HG02885 (cell line): ENCODE results near the gene COL21A1.

ENCODE experiments used
- ATAC-seq: cut with Tn5 transposase; IDR thresholded peaks from one replicate; pipeline ENCODE4 v1.9.1; 2021; ENCODE audit warnings: mild to moderate bottlenecking; ENCODE audit not compliant: unreplicated experiment, poor library complexity

Gene COL21A1

DNA sequence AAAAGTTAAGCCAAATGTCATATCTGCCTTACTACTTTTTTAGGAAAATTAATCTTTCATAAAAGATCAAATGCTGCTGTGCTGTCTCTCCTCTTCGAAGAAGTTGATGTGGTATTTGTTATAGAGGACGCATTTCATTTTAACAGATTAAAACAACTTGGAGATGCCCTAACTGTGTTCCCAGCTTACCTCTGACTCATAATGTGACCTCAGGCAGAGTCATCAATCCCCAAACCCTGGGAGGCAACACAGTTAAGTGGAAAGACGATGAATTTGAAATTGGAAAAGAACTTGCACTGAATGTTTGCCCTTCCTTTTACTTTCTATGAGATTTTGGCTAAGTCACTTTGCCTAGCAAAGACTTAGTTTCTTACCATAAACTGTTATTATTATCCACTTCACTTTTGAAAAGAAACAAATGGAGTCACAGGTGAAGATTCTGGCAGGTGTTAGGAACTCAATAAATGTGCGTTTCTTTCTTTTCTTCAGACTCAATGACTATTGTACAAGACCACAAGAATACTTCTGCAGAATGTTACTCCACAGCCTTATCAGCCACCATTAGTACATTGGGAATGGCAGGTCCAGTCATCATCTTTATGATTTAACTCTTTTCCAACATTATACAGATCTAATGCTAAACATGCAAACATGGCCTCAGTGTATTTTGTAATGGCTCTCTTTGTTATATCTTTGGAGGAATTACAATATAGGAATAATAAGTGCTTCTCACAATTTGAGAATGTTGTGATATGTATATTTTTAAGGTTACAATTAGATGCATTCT lies 102.6 kb downstream of the COL21A1 start:
- no peak for ATAC-seq

- no peak for ATAC-seq
Observed at GRCh38 chr6:56143796-56144195, 103.6 kb downstream of the COL21A1 start.

DNA sequence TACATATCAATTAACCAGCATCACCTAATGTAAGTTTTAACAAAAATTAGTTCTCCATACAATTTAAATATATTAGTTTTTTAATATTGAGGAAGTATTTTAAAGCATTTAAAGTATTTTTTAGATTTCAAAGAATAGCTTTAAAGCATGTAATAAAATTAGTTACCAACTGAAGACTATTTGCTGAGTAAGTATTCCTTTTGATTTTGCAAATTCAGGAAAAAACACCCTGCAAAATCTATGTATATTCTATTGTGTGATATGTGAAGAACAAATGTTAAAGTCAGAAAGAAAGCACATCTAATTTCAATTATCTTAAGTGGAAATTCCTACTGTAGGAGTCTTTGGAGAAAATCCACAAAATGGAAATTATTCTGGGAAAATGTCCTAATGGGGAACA lies 107.3 kb downstream of the COL21A1 start:
- ATAC-seq = no peak

GRCh38 chr6:56115715-56116114 lies 131.7 kb downstream of the COL21A1 start:
- no peak for ATAC-seq

DNA sequence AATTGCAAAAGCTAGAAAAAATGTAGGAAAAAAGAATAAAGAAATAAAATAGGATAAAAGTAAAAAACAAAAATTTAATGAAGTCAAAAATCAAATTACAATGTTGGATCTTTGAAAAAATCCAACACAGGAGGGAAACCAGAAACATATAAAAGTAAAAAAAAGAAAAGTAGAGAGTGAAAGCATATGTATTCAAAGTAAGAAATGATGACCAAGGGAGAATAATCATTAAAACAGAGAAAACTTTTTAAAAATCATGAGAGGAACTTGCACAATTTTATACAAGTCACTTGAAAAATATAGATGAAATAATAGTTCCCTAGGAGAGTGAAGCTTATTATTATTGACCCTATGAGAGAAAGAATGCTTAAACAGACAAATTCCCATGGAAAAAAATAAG lies 138.2 kb downstream of the COL21A1 start:
- no peak for ATAC-seq

DNA sequence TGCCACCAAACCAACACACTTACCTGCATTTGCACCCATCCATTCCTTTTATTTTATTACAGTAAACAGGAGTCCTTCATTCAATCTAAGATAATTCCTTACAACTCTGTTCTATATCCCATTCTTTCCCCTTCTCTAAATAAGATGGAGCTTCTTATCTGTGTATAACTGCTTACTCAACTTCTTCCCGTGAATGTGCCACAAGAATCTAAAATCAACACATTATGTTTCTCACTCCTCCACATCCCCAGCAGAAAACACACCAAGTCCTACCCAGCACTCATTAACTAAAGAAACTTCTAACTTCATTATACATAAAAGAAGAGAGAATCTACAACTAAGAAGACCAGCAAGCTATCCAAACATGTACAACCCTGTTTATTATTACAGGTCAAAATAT lies 141.1 kb downstream of the COL21A1 start:
- ATAC-seq = no peak

DNA sequence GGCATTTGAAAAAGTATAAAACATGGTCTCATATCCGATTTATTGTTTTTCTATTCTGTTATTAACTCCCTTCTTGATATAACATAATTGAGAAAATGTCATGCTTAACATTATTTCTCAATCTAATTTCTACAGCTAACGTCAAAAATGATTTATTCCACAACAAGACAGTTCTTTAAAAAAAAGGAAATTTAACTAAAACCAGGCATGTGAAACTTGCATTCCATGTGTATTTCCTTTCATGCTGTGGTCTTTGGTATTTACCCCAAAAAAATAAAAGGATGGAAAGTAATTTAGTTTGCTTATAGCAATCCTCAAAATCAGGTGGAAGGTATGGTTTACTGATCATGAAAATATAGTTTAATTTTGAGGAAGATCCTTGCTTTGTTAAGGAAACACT lies 142.8 kb downstream of the COL21A1 start:
- ATAC-seq = no peak

GRCh38 chr6:56102216-56102615 lies 145.2 kb downstream of the COL21A1 start:
- no peak for ATAC-seq

GRCh38 chr6:56101141-56101553 lies 146.2 kb downstream of the COL21A1 start:
- no peak for ATAC-seq

- no peak for ATAC-seq
Observed at GRCh38 chr6:56096946-56097621, 150.3 kb downstream of the COL21A1 start.

DNA sequence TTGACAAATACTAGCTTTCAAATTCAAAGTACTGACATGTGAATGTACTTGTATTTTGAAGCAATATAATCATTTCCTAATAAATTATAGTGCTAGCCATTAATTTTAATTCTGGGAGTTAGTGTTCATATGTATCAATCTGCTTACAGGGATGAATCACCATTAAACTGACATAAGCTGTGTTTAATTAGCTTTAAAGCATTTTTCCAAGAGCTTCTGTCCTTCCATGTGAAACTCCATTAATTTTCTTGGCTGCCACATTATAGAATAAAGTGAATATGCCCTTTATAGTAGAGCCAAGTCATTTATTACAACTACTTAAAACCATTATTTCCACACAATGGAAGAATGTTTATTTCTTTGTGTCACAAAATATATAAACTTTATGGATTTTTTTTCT lies 150.8 kb downstream of the COL21A1 start:
- no peak for ATAC-seq

- ATAC-seq = no peak
Observed at GRCh38 chr6:56093776-56094175, 153.6 kb downstream of the COL21A1 start.

DNA sequence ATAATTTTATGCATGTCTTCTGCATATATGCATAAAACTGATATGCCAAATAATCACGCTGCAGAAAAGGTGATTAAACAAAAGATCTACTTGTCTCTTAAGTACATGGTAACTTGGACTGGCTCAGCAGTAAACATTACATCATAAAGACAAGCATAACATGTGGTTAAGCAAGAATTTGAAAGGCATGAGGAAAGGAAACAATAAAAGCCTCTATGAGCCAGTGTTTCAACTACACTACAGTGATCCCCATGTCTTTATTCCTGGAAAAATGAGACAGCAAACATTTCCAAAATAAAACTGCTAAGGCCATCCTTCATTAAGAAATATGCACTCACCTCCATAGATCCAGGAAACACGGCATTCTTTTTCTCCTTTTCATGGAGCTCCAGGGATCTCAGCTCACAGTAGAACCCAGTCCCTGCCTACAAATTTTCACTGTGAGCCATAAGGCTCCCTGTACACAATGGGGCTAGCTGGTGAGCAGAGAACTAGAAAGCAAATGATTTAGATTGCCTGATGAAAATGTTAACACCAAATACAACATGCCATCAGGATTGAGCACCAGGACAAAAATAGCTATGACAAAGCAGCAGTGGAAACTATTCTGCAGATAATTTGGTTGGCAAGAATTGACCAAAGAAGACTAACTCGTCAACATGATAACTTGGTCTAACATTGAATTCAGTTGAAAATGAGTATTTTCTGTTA lies 156.1 kb downstream of the COL21A1 start:
- no peak for ATAC-seq

DNA sequence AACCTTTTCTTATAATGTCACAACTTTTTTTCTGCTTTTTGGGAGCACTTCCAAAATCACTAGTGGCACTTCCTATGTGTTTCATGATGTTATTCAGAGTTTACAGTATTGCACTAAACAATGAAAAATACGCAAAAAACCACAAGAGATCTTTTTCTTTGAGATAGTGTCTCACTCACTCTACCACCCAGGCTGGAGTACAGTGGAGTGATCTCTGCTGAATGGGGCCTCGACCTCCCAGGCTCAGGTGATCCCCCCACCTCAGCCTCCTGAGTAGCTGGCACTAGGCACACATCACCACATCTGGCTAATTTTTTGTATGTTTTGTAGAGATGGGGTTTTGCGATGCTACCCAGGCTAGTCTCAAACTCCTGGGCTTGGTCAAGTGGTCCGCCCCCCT lies 158.7 kb downstream of the COL21A1 start:
- no peak for ATAC-seq

DNA sequence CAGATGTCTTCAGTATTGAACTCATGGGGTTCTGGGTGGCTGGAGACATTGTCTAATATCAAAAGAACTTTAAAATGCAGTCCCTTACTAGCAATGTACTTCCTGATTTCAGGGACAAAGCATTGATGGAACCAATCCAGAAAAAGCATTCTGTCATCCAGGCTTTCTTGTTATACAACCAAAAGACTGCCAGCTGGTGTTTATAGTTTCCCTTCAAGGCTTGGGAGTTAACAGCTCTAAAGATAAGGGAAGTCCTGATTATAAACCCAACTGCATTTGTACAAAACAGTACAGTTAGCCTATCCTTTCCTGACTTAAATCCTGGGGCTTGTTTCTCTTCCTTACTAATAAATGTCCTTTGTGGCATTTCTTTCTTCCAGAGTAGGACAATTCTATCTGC lies 160.0 kb downstream of the COL21A1 start:
- ATAC-seq = no peak

GRCh38 chr6:56079751-56080540 lies 167.4 kb downstream of the COL21A1 start:
- ATAC-seq = no peak

DNA sequence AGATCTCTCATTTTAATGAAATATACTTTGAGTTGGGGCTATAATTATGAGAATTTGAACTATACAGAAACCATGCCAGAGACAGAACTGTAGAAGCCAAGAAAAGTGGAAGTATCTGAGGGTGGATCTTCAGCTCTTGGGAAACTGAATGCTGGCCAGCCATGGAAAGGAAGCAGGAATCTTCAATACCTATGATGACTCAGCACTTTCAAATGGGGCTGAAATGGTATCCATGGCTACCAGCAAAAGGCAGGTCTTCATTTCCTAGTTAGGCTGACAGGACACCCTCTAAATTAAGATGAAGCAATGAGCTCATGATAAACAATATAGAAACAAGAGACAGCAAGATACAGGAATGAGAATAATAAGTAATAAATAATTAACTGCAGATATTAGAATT lies 171.3 kb downstream of the COL21A1 start:
- ATAC-seq = no peak

- ATAC-seq = no peak
Observed at GRCh38 chr6:56073761-56074160, 173.6 kb downstream of the COL21A1 start.

- ATAC-seq = no peak
Observed at GRCh38 chr6:56073315-56073714, 174.1 kb downstream of the COL21A1 start.

DNA sequence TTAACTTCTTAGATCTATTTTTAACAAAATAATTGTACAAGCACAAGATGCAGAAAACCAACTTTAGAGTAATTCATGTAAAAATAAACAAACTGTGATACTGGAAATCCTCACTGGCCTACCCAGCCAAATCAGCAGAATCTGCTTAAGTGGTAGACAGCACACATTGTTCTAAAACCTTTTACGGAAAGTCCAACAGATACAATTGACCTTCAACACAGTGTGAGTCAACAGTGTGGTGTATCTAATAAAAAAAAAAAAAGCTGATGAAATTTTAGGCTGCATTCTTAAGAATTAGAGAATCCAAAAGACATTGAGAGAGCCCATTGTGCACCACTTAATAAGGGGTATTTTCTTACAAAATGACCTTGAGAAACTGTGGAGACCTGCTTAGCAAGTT lies 174.5 kb downstream of the COL21A1 start:
- no peak for ATAC-seq

GRCh38 chr6:56065408-56065807 lies 182.0 kb downstream of the COL21A1 start:
- no peak for ATAC-seq
